Right hindlimb (tissue), 1 donor: ENCODE measurements around the gene KCND3.
"Not testable (repeated sequence)": the region's sequence is repeated elsewhere in the genome, so short reads cannot be mapped to it uniquely, and the experiment has no call there.

Experiments used
- DNase-seq: peaks from one replicate; pipeline ENCODE4 v3.0.0-alpha.2; 2018

Gene KCND3

GRCh38 chr1:111761717-111762116, 227.8 kb downstream of the KCND3 start:
- no peak for DNase-seq

GRCh38 chr1:111758373-111758772, 231.1 kb downstream of the KCND3 start:
- DNase-seq = no peak

- DNase-seq = no peak
Measured at GRCh38 chr1:111756124-111756513, 233.3 kb downstream of the KCND3 start.

- peak; percentile 95 for DNase-seq
Measured at GRCh38 chr1:111755331-111756123, 233.9 kb downstream of the KCND3 start, which contains the start of gene DDX20. DDX20 (plus strand) TSS chr1:111755901; CDS start chr1:111755925, 24 bp downstream.

- peak; percentile 77 for DNase-seq
Measured at GRCh38 chr1:111754984-111755330, 234.5 kb downstream of the KCND3 start.

- DNase-seq = no peak
Measured at GRCh38 chr1:111751906-111752575, 237.4 kb downstream of the KCND3 start.

GRCh38 chr1:111750856-111751255, 238.6 kb downstream of the KCND3 start:
- DNase-seq = no peak

GRCh38 chr1:111749628-111750027, 239.8 kb downstream of the KCND3 start:
- DNase-seq = no peak

GRCh38 chr1:111747947-111748346, 241.5 kb downstream of the KCND3 start:
- DNase-seq = no peak

GRCh38 chr1:111747282-111747734, 242.2 kb downstream of the KCND3 start:
- DNase-seq = no peak

GRCh38 chr1:111746614-111746999, 242.9 kb downstream of the KCND3 start:
- DNase-seq = no peak

- no peak for DNase-seq
Measured at GRCh38 chr1:111745675-111746613, 243.5 kb downstream of the KCND3 start.

GRCh38 chr1:111743679-111744101, 245.8 kb downstream of the KCND3 start:
- DNase-seq = no peak

GRCh38 chr1:111742938-111743549, 246.4 kb downstream of the KCND3 start:
- DNase-seq = no peak

GRCh38 chr1:111742292-111742691, 247.2 kb downstream of the KCND3 start:
- not testable (repeated sequence) for DNase-seq

GRCh38 chr1:111739925-111740765, 249.3 kb downstream of the KCND3 start:
- DNase-seq = peak; percentile 63

GRCh38 chr1:111739194-111739924, 250.1 kb downstream of the KCND3 start, which contains the start of gene INKA2:
INKA2 (minus strand) TSS chr1:111739395; CDS start chr1:111739242, 153 bp downstream.
- peak; percentile 93 for DNase-seq

- DNase-seq = peak; percentile 91
Measured at GRCh38 chr1:111738436-111739193, 250.9 kb downstream of the KCND3 start.

GRCh38 chr1:111738133-111738435, 251.4 kb downstream of the KCND3 start:
- DNase-seq = no peak
